Measurements from ENCODE around the gene HOXB9. TPM values are rescaled to one million over a fixed set of nuclear protein-coding genes. Genes with fewer than 3 reads are reported as not detected.

HOXB9 gene
- total and polyA plus RNA-seq, 7 experiments from 2014 or later: 0.12 to 0.24 (median 0.16) TPM; not detected in 4

DNA sequence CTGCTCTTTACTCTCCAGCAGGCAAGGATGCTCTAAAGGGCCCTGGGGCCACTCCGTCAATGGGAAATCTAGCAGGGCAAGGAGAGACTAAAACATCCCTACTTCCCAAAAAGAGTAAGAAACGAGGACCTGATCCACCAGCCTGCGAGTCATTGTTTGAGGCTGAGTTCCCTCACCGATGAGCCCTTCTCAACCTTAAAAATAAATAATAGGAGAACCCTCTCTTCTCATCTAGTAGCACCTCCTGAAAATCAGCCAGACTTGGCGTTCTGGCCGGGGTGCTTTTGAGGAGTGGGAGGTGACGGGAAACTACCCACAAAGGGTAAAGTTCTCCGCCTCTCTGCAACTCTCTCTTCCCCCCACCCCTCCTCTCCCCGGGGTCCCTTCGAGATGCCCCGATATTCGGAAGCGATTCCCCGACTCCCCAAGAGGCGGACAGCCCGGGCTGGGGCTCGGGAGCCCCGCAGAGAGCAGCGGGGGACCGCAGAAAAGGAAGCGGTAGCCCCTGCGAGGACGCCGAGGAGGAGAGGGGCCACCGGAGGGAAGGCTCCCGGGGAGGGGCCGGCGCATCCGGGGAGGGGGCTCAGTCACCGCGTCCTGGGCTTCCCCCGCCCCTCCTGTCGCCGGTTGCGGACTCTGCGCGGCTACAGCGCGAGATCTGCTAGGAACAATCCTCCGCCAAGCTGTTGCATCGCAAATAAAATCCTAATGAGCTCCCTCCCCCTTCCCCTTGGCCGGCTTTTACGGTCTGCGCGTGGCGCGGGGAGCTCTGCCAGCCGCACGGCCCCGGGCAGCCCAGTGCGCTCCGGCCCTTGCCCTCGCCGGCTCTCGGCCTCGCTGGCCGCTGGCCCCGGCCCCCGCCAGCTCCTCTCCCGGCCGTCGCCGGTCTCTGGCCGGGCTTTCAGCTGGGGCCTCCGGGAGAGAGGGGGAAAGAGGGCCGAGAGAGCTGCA, 1.3 kb downstream of the HOXB9 start:
- intact Hi-C loops (cut with micrococcal nuclease): loop anchor here in 1 of 2 donors (5.0 kb wide), 1 partner anchor 122 kb away; no protein-coding TSS in a partner anchor
- ChIA-PET CTCF (no interaction called here), POLR2A (interaction anchor here (0.6 to 1.4 kb wide), 2 partner anchors 10 to 1190 kb away, joined by 3 to 5 read pairs; partner anchors contain the start of gene HOXB8)
- ATAC-seq: peak; percentile 45
- Mint-ChIP-seq H3K4me3 (peak overlapping the region in 9 of 10 donors; percentile 54 to 91 (median 85)), H3K9me3 (no peaks in the 10 kb centered on the region), H3K4me1 (peaks cover 13 to 18% (median 14%) of the 10 kb centered on the region in 7 donors), H3K36me3 (peaks cover 0 to 3% (median 0%) of the 10 kb centered on the region in 5 donors), H3K27ac (no peak overlapping the region), H3K27me3 (peaks cover 81 to 92% (median 87%) of the 10 kb centered on the region in 5 donors)
- peaks cover 15 to 16% of the 10 kb centered on the region in 2 donors for H3K4me1 ChIP-seq (ENCODE audit: control insufficient read depth in 2 of 2, insufficient read depth in 2 of 2, low read length in 2 of 2)
- no peaks in the 10 kb centered on the region for H3K9me3 ChIP-seq (ENCODE audit: control insufficient read depth in 2 of 3, low read length in 3 of 3)
- H3K27me3 ChIP-seq (ENCODE audit: control insufficient read depth in 2 of 2, insufficient read depth in 2 of 2, low read length in 2 of 2): peaks cover 32 to 45% of the 10 kb centered on the region in 2 donors
- no peak for DNase-seq
- no peaks in the 10 kb centered on the region for H3K36me3 ChIP-seq (ENCODE audit: control insufficient read depth in 2 of 3, insufficient read depth in 3 of 3, low read length in 3 of 3)
- H3K27ac ChIP-seq (ENCODE audit: low read depth, low read length): no peak overlapping the region
- no peak overlapping the region for H3K4me3 ChIP-seq (ENCODE audit: low read length)

DNA sequence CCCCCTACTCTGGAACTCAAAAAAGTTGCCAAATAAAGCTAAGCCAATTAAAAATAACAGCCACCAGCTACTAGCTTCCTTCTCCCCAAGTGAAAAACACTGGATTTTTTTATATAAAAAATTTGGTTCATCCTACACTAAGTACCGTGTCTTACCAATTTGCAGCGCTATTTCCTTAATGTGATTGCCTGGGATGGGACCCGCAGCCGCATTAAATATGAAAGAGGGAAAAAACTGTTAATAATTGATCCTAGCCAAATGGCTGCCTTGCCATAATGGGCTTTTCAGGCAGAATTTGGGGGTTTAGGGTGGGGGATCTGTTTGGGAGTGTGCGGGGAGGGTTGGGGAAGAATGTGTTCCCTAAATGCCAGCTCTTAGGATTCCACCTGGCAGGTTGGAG, 2.0 kb downstream of the HOXB9 start:
- Mint-ChIP-seq H3K36me3 (peaks cover 0 to 3% (median 0%) of the 10 kb centered on the region in 5 donors), H3K4me1 (peaks cover 13 to 25% (median 17%) of the 10 kb centered on the region in 7 donors), H3K4me3 (peak overlapping the region in 7 of 10 donors; percentile 1 to 87 (median 30)), H3K27me3 (peaks cover 79 to 91% (median 86%) of the 10 kb centered on the region in 5 donors), H3K27ac (no peak overlapping the region), H3K9me3 (no peaks in the 10 kb centered on the region)
- DNase-seq (no peak), ATAC-seq (no peak)
- H3K9me3 ChIP-seq (ENCODE audit: control insufficient read depth in 2 of 3, low read length in 3 of 3): no peaks in the 10 kb centered on the region
- ChIA-PET POLR2A (interaction anchor here (0.6 to 1.4 kb wide), 3 partner anchors 8 to 1191 kb away, joined by 3 to 5 read pairs (median 3); partner anchors contain the start of gene HOXB8), CTCF (interaction anchor here (1.8 kb wide), 1 partner anchor 12 kb away, joined by 5 read pairs; no protein-coding TSS in a partner anchor)
- no peaks in the 10 kb centered on the region for H3K36me3 ChIP-seq (ENCODE audit: control insufficient read depth in 2 of 3, insufficient read depth in 3 of 3, low read length in 3 of 3)
- H3K4me1 ChIP-seq (ENCODE audit: control insufficient read depth in 2 of 2, insufficient read depth in 2 of 2, low read length in 2 of 2): peaks cover 15 to 16% of the 10 kb centered on the region in 2 donors
- intact Hi-C loops (cut with micrococcal nuclease): no loop called here
- H3K27ac ChIP-seq (ENCODE audit: low read depth, low read length): no peak overlapping the region
- peaks cover 29 to 43% of the 10 kb centered on the region in 2 donors for H3K27me3 ChIP-seq (ENCODE audit: control insufficient read depth in 2 of 2, insufficient read depth in 2 of 2, low read length in 2 of 2)
- no peak overlapping the region for H3K4me3 ChIP-seq (ENCODE audit: low read length)

DNA sequence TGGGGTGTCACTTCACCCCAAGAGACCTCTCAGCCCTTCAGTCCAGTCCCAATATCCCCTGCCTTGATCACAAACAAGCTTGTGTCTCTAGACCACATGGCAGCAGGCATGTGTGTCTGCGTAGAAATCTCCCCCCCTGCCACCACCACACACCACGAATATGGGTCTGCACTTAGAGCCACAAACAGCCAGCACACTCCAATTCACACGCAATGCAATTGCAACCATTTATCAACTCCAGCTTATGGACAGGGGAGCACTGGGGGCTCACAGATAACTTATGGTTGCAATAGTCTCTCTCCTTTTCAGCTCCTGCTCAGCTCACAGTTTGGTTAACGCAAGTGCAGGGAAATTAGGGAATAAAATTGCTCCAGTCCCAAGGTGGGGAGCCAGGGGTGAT, 2.6 kb downstream of the HOXB9 start:
- Histone ChIP-seq H3K36me3 (ENCODE audit: control insufficient read depth in 2 of 3, insufficient read depth in 3 of 3, low read length in 3 of 3) (no peaks in the 10 kb centered on the region), H3K4me1 (ENCODE audit: control insufficient read depth in 2 of 2, insufficient read depth in 2 of 2, low read length in 2 of 2) (peaks cover 15 to 19% of the 10 kb centered on the region in 2 donors), H3K27ac (ENCODE audit: low read depth, low read length) (no peak overlapping the region), H3K9me3 (ENCODE audit: control insufficient read depth in 2 of 3, low read length in 3 of 3) (no peaks in the 10 kb centered on the region), H3K27me3 (ENCODE audit: control insufficient read depth in 2 of 2, insufficient read depth in 2 of 2, low read length in 2 of 2) (peaks cover 25 to 47% of the 10 kb centered on the region in 2 donors), H3K4me3 (ENCODE audit: low read length) (no peak overlapping the region)
- CTCF ChIA-PET: interaction anchor here (1.8 kb wide), 1 partner anchor 13 kb away, joined by 5 read pairs; no protein-coding TSS in a partner anchor
- Mint-ChIP-seq H3K9me3 (no peaks in the 10 kb centered on the region), H3K27me3 (peaks cover 79 to 91% (median 86%) of the 10 kb centered on the region in 5 donors), H3K36me3 (peaks cover 0 to 3% (median 0%) of the 10 kb centered on the region in 5 donors), H3K4me3 (no peak overlapping the region), H3K4me1 (peaks cover 17 to 30% (median 21%) of the 10 kb centered on the region in 7 donors), H3K27ac (no peak overlapping the region)
- ATAC-seq (no peak), DNase-seq (no peak)
- intact Hi-C loops (cut with micrococcal nuclease): no loop called here
- POLR2A ChIA-PET: interaction anchor here (0.7 to 1.4 kb wide), 2 partner anchors 9 kb away, joined by 3 to 5 read pairs; partner anchors contain the start of gene HOXB8

DNA sequence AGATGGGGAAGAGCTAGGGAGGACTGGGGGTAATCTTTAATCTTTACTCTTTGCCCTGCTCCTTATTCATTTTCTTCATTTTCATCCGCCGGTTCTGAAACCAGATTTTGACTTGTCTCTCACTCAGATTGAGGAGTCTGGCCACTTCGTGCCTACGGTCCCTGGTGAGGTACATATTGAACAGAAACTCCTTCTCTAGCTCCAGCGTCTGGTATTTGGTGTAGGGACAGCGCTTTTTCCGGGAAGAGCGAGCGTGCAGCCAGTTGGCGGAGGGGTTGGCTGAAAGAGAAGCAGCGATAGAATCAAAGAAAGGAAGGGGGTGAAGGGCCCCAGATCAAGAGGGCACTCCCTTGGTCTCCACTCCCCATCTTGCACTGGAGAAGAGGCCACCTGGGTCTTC, 3.3 kb downstream of the HOXB9 start:
- CTCF ChIA-PET: interaction anchor here (0.6 to 1.8 kb wide), 3 partner anchors 10 to 534 kb away, joined by 3 to 5 read pairs (median 3); no protein-coding TSS in a partner anchor
- peaks cover 22 to 36% (median 25%) of the 10 kb centered on the region in 7 donors for H3K4me1 Mint-ChIP-seq

DNA sequence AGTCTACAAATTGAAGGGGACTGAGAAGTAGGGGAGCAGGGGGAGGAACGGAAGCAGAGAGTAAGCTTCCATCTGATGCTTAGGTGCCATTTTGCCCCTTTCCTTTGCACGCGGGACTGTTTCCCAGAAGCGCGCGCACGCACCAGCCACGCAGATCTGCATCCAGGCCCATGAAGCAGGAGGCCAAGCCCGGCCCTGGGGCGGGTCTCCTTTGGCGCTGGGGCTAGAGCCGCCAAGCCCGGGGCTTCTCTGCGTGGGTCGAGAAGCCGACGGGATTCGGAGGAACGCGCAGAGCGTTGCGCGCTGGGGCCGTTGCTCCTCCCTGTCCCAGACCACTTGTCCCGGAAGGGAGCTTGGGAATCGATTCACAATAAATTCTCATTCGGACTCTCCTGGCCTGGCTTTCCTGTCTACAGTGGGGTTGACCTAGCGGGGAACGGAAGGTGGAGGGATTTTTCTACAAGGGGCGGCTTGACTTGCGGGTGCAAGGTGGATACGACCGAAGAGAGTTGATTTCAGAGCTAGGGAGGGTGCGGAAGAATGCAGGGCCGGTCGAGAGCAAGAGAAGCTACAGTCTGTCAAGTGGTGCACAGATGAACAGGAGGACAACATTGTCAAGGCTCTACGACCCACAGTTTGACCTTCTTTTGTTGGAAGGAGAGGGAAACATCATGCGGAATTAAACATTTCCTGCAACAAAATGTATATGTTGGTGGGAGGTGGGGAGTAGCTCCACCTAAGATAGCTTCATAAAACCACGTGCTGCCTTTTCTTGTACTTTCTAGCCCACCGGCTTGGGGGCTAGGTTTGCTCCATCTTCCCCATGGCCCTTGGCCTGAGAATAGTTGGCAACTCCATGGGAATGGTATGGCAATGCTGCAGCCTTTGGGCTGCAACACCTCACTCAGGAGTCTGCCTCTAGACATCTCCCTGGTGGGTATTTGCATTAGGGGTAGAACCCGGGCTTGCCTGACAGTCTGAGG, 4.5 kb downstream of the HOXB9 start:
- Histone ChIP-seq H3K36me3 (ENCODE audit: control insufficient read depth in 2 of 3, insufficient read depth in 3 of 3, low read length in 3 of 3) (no peaks in the 10 kb centered on the region), H3K4me1 (ENCODE audit: control insufficient read depth in 2 of 2, insufficient read depth in 2 of 2, low read length in 2 of 2) (peaks cover 21 to 24% of the 10 kb centered on the region in 2 donors), H3K27me3 (ENCODE audit: control insufficient read depth in 2 of 2, insufficient read depth in 2 of 2, low read length in 2 of 2) (peaks cover 22 to 45% of the 10 kb centered on the region in 2 donors), H3K27ac (ENCODE audit: low read depth, low read length) (no peak overlapping the region), H3K4me3 (ENCODE audit: low read length) (no peak overlapping the region), H3K9me3 (ENCODE audit: control insufficient read depth in 2 of 3, low read length in 3 of 3) (no peaks in the 10 kb centered on the region)
- no peak for DNase-seq
- no peak for ATAC-seq
- intact Hi-C loops (cut with micrococcal nuclease): no loop called here
- Mint-ChIP-seq H3K4me3 (peak overlapping the region in 1 of 10 donors; percentile 5), H3K4me1 (peaks cover 25 to 40% (median 31%) of the 10 kb centered on the region in 7 donors), H3K27me3 (peaks cover 81 to 91% (median 86%) of the 10 kb centered on the region in 5 donors), H3K9me3 (peaks cover 0 to 3% (median 0%) of the 10 kb centered on the region in 11 donors), H3K27ac (no peak overlapping the region), H3K36me3 (peaks cover 0 to 3% (median 0%) of the 10 kb centered on the region in 5 donors)
- CTCF ChIA-PET: interaction anchor here (0.6 to 1.8 kb wide), 4 partner anchors 9 to 533 kb away, joined by 3 to 5 read pairs (median 4); partner anchors contain the start of gene HOXB5
- POLR2A ChIA-PET: no interaction called here

More for the DNA sequence above, 3.3 kb downstream of the HOXB9 start:
- Histone ChIP-seq H3K4me1 (ENCODE audit: control insufficient read depth in 2 of 2, insufficient read depth in 2 of 2, low read length in 2 of 2) (peaks cover 21 to 27% of the 10 kb centered on the region in 2 donors), H3K27me3 (ENCODE audit: control insufficient read depth in 2 of 2, insufficient read depth in 2 of 2, low read length in 2 of 2) (peaks cover 23 to 51% of the 10 kb centered on the region in 2 donors), H3K4me3 (ENCODE audit: low read length) (no peak overlapping the region), H3K9me3 (ENCODE audit: control insufficient read depth in 2 of 3, low read length in 3 of 3) (no peaks in the 10 kb centered on the region), H3K27ac (ENCODE audit: low read depth, low read length) (no peak overlapping the region), H3K36me3 (ENCODE audit: control insufficient read depth in 2 of 3, insufficient read depth in 3 of 3, low read length in 3 of 3) (no peaks in the 10 kb centered on the region)
- Mint-ChIP-seq H3K9me3 (peaks cover 0 to 3% (median 0%) of the 10 kb centered on the region in 11 donors), H3K4me3 (no peak overlapping the region), H3K36me3 (peaks cover 0 to 3% (median 0%) of the 10 kb centered on the region in 5 donors), H3K27ac (no peak overlapping the region), H3K27me3 (peaks cover 78 to 91% (median 84%) of the 10 kb centered on the region in 5 donors)
- DNase-seq (no peak), ATAC-seq (no peak)
- intact Hi-C loops (cut with micrococcal nuclease): no loop called here
- POLR2A ChIA-PET: no interaction called here

Measured in naive thymus-derived CD4-positive, alpha-beta T cell (primary cell).